ENCODE measurements around the gene ARMC2.

The ARMC2 gene

GRCh38 chr6:108988296-108988695 lies 140.1 kb downstream of the ARMC2 start:
- no peak for DNase-seq (ENCODE audit: low spot score)

- DNase-seq (ENCODE audit: low spot score) = no peak
Observed at GRCh38 chr6:108988765-108989164, 140.5 kb downstream of the ARMC2 start.

- no peak for DNase-seq (ENCODE audit: low spot score)
Observed at GRCh38 chr6:108989700-108990099, 141.5 kb downstream of the ARMC2 start.

- no peak for DNase-seq (ENCODE audit: low spot score)
Observed at GRCh38 chr6:108993876-108994275, 145.7 kb downstream of the ARMC2 start.

GRCh38 chr6:108995296-108995695 lies 147.1 kb downstream of the ARMC2 start:
- no peak for DNase-seq (ENCODE audit: low spot score)

- no peak for DNase-seq (ENCODE audit: low spot score)
Observed at GRCh38 chr6:108996208-108996607, 148.0 kb downstream of the ARMC2 start.

- no peak for DNase-seq (ENCODE audit: low spot score)
Observed at GRCh38 chr6:108998485-108998884, 150.3 kb downstream of the ARMC2 start.

- DNase-seq (ENCODE audit: low spot score) = no peak
Observed at GRCh38 chr6:108999428-108999827, 151.2 kb downstream of the ARMC2 start.

GRCh38 chr6:109000289-109000688 lies 152.1 kb downstream of the ARMC2 start:
- no peak for DNase-seq (ENCODE audit: low spot score)

GRCh38 chr6:109001291-109001894 lies 153.2 kb downstream of the ARMC2 start:
- DNase-seq (ENCODE audit: low spot score) = no peak

GRCh38 chr6:109002051-109002697 lies 154.0 kb downstream of the ARMC2 start:
- DNase-seq (ENCODE audit: low spot score) = no peak

- no peak for DNase-seq (ENCODE audit: low spot score)
Observed at GRCh38 chr6:109002882-109003281, 154.7 kb downstream of the ARMC2 start.

GRCh38 chr6:109006818-109007217 lies 158.6 kb downstream of the ARMC2 start:
- no peak for DNase-seq (ENCODE audit: low spot score)

- DNase-seq (ENCODE audit: low spot score) = no peak
Observed at GRCh38 chr6:109007521-109007920, 159.3 kb downstream of the ARMC2 start.

- DNase-seq (ENCODE audit: low spot score) = no peak
Observed at GRCh38 chr6:109008054-109008453, 159.8 kb downstream of the ARMC2 start.

GRCh38 chr6:109008537-109009235 lies 160.5 kb downstream of the ARMC2 start:
- DNase-seq (ENCODE audit: low spot score) = peak; percentile 46

- peak; percentile 92 for DNase-seq (ENCODE audit: low spot score)
Observed at GRCh38 chr6:109009236-109009961, 161.2 kb downstream of the ARMC2 start.

- DNase-seq (ENCODE audit: low spot score) = no peak
Observed at GRCh38 chr6:109009962-109010704, 161.9 kb downstream of the ARMC2 start.

GRCh38 chr6:109010705-109011102 lies 162.5 kb downstream of the ARMC2 start:
- no peak for DNase-seq (ENCODE audit: low spot score)

- no peak for DNase-seq (ENCODE audit: low spot score)
Observed at GRCh38 chr6:109013656-109014305, 165.6 kb downstream of the ARMC2 start.

GRCh38 chr6:109014606-109015005 lies 166.4 kb downstream of the ARMC2 start:
- DNase-seq (ENCODE audit: low spot score) = no peak

All from hematopoietic multipotent progenitor cell treated with erythropoietin and hydrocortisone succinate and interleukin-3 and kit ligand, for 15 days (in vitro differentiated cells).